DOHH2 (cell line): Measurements from ENCODE around the gene PGAP3.

Experiments
- CTCF ChIP-seq: fragments of 200-600 bp; sonication (generic); IDR thresholded peaks from one replicate; pipeline ENCODE4 v1.5.1; 2014; ENCODE audit warnings: antibody characterized with exemption, mild to moderate bottlenecking, low read depth, low read length; ENCODE audit not compliant: poor library complexity, severe bottlenecking
- EZH2phosphoT487 ChIP-seq: fragments of 200-600 bp; sonication (generic); IDR thresholded peaks from 2 replicates; pipeline ENCODE4 v1.6.1; 2017; ENCODE audit warnings: borderline replicate concordance, mild to moderate bottlenecking, antibody characterized with exemption, low read length, moderate library complexity, mixed read lengths

- TF ChIP-seq CTCF, result no peak
- TF ChIP-seq EZH2phosphoT487, result no peak
These were observed 40.6 kb downstream of the PGAP3 start for GRCh38 chr17:39647256-39647655.
